HepG2 (cell line): Measurements from ENCODE around the gene ANXA9. TPM values are rescaled to one million over a fixed set of nuclear protein-coding genes. Genes with fewer than 3 reads are reported as not detected.

Source experiments
- ARNT ChIP-seq: fragments of 450-650 bp; IDR thresholded peaks from 2 replicates; pipeline ENCODE4 v1.6.1; 2017
- HMGXB3 ChIP-seq: sonication (generic); formaldehyde crosslinking; IDR thresholded peaks from 2 replicates; pipeline ENCODE4 v1.4.0; 2020; ENCODE audit warnings: missing genetic modification reagents, borderline replicate concordance
- JARID2 ChIP-seq: sonication (generic); formaldehyde crosslinking; IDR thresholded peaks from 2 replicates; pipeline ENCODE4 v1.8.1; 2023; ENCODE audit warnings: missing genetic modification reagents, inconsistent platforms; ENCODE audit not compliant: insufficient replicate concordance
- JDP2 ChIP-seq: sonication (generic); formaldehyde crosslinking; IDR thresholded peaks from 2 replicates; pipeline ENCODE4 v1.8.1; 2022; ENCODE audit warnings: missing genetic modification reagents, borderline replicate concordance
- NR2F2 ChIP-seq: IDR thresholded peaks from 2 replicates; pipeline ENCODE4 v1.6.1; 2012; ENCODE audit warnings: low read depth, inconsistent platforms, borderline replicate concordance
- SRSF9 ChIP-seq: fragments of 200-400 bp; formaldehyde crosslinking; IDR thresholded peaks from 2 replicates; pipeline ENCODE4 v1.6.1; 2018; ENCODE audit warnings: borderline replicate concordance, mild to moderate bottlenecking, low read depth, low read length; ENCODE audit not compliant: insufficient read depth, poor library complexity, severe bottlenecking
- TBX2 ChIP-seq: sonication (generic); formaldehyde crosslinking; IDR thresholded peaks from 2 replicates; pipeline ENCODE4 v1.5.0; 2020; ENCODE audit warnings: missing genetic modification reagents, mild to moderate bottlenecking, borderline replicate concordance
- ZBTB1 ChIP-seq: sonication (generic); formaldehyde crosslinking; IDR thresholded peaks from 2 replicates; pipeline ENCODE4 v1.4.0; 2020; ENCODE audit warnings: missing genetic modification reagents, borderline replicate concordance
- ZBTB20 ChIP-seq: sonication (generic); formaldehyde crosslinking; IDR thresholded peaks from 2 replicates; pipeline ENCODE4 v1.8.1; 2023; ENCODE audit warnings: missing genetic modification reagents, low read depth, mild to moderate bottlenecking, borderline replicate concordance
- ZFYVE20 ChIP-seq: sonication (generic); formaldehyde crosslinking; IDR thresholded peaks from 2 replicates; pipeline ENCODE4 v1.8.0; 2023; ENCODE audit warnings: low read depth, mild to moderate bottlenecking, moderate library complexity, missing genetic modification reagents, borderline replicate concordance
- ZNF17 ChIP-seq: sonication (generic); formaldehyde crosslinking; IDR thresholded peaks from 2 replicates; pipeline ENCODE4 v1.5.0; 2020; ENCODE audit warnings: mild to moderate bottlenecking, missing genetic modification reagents
- ZNF30 ChIP-seq: sonication (generic); formaldehyde crosslinking; IDR thresholded peaks from 2 replicates; pipeline ENCODE4 v1.5.0; 2020; ENCODE audit warnings: mild to moderate bottlenecking, missing genetic modification reagents
- ZNF558 ChIP-seq: sonication (generic); formaldehyde crosslinking; IDR thresholded peaks from 2 replicates; pipeline ENCODE4 v1.9.0; 2022; ENCODE audit warnings: mild to moderate bottlenecking, missing genetic modification reagents, borderline replicate concordance
- ZNF768 ChIP-seq: sonication (generic); formaldehyde crosslinking; IDR thresholded peaks from 2 replicates; pipeline ENCODE4 v1.4.0; 2020; ENCODE audit warnings: missing genetic modification reagents
- polyA plus RNA-seq, 8 experiments: library from polyadenylated mRNA; depleted of rRNA in 3 of 8; stranded (reverse) in 7 of 8; unstranded in 1 of 8; fragments of >200 nt; fragmentation: Illumina TruSeq in 4 of 8; extraction: Trizol in 4 of 8; gene quantifications; 2 replicates each; pipeline versions ENCODE4 v1.2.1 to v1.2.3, GENCODE V29; 2011 to 2016; ENCODE audit warnings: low read depth in 4 of 8, missing spikeins in 1 of 8, mixed read lengths in 1 of 8; ENCODE audit not compliant: insufficient read depth in 1 of 8
- total RNA-seq, 5 experiments: library from RNA; depleted of rRNA; stranded (reverse); fragments of >200 nt; fragmentation: Illumina TruSeq; extraction: Trizol; gene quantifications; 2 replicates each; pipeline ENCODE4 v1.2.3, GENCODE V29; 2016; ENCODE audit warnings: low read depth in 1 of 5
- TF ChIP-seq, protein P1 (sequence below): sonication (generic); formaldehyde crosslinking; IDR thresholded peaks from 2 replicates; pipeline ENCODE4 v1.5.0; 2020; ENCODE audit warnings: missing genetic modification reagents
- TF ChIP-seq, protein P2 (sequence below): sonication (generic); formaldehyde crosslinking; IDR thresholded peaks from 2 replicates; pipeline ENCODE4 v1.5.1; 2020; ENCODE audit warnings: mild to moderate bottlenecking, missing genetic modification reagents, borderline replicate concordance

The ANXA9 gene
- total and polyA plus RNA-seq, 2 of the 13 experiments (the other 11 are each of a cell fraction or from before 2014, with no cell fraction given), result 13.3 to 23.9 TPM

- no peak for TF ChIP-seq ZNF17 (CRISPR knock-in tag)
- TF ChIP-seq ZNF768 (CRISPR knock-in tag), result peak; percentile 70
- no peak for TF ChIP-seq ARNT
- TF ChIP-seq SRSF9, result no peak
- no peak for TF ChIP-seq JDP2 (CRISPR knock-in tag)
- TF ChIP-seq ZFYVE20 (CRISPR knock-in tag), result no peak
- no peak for TF ChIP-seq ZBTB1
- TF ChIP-seq, protein P1, sequence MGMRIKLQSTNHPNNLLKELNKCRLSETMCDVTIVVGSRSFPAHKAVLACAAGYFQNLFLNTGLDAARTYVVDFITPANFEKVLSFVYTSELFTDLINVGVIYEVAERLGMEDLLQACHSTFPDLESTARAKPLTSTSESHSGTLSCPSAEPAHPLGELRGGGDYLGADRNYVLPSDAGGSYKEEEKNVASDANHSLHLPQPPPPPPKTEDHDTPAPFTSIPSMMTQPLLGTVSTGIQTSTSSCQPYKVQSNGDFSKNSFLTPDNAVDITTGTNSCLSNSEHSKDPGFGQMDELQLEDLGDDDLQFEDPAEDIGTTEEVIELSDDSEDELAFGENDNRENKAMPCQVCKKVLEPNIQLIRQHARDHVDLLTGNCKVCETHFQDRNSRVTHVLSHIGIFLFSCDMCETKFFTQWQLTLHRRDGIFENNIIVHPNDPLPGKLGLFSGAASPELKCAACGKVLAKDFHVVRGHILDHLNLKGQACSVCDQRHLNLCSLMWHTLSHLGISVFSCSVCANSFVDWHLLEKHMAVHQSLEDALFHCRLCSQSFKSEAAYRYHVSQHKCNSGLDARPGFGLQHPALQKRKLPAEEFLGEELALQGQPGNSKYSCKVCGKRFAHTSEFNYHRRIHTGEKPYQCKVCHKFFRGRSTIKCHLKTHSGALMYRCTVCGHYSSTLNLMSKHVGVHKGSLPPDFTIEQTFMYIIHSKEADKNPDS (CRISPR knock-in tag), result no peak
- peak; percentile 95 for TF ChIP-seq HMGXB3 (CRISPR knock-in tag)
- TF ChIP-seq NR2F2, result peak; percentile 52; the same call in 1 of the 2 replicates
- no peak for TF ChIP-seq JARID2 (CRISPR knock-in tag)
- no peak for TF ChIP-seq ZNF30 (CRISPR knock-in tag)
- TF ChIP-seq TBX2, result peak; percentile 72; the same call in 1 of the 2 replicates
- no peak for TF ChIP-seq ZNF558 (CRISPR knock-in tag)
- TF ChIP-seq, protein P2, sequence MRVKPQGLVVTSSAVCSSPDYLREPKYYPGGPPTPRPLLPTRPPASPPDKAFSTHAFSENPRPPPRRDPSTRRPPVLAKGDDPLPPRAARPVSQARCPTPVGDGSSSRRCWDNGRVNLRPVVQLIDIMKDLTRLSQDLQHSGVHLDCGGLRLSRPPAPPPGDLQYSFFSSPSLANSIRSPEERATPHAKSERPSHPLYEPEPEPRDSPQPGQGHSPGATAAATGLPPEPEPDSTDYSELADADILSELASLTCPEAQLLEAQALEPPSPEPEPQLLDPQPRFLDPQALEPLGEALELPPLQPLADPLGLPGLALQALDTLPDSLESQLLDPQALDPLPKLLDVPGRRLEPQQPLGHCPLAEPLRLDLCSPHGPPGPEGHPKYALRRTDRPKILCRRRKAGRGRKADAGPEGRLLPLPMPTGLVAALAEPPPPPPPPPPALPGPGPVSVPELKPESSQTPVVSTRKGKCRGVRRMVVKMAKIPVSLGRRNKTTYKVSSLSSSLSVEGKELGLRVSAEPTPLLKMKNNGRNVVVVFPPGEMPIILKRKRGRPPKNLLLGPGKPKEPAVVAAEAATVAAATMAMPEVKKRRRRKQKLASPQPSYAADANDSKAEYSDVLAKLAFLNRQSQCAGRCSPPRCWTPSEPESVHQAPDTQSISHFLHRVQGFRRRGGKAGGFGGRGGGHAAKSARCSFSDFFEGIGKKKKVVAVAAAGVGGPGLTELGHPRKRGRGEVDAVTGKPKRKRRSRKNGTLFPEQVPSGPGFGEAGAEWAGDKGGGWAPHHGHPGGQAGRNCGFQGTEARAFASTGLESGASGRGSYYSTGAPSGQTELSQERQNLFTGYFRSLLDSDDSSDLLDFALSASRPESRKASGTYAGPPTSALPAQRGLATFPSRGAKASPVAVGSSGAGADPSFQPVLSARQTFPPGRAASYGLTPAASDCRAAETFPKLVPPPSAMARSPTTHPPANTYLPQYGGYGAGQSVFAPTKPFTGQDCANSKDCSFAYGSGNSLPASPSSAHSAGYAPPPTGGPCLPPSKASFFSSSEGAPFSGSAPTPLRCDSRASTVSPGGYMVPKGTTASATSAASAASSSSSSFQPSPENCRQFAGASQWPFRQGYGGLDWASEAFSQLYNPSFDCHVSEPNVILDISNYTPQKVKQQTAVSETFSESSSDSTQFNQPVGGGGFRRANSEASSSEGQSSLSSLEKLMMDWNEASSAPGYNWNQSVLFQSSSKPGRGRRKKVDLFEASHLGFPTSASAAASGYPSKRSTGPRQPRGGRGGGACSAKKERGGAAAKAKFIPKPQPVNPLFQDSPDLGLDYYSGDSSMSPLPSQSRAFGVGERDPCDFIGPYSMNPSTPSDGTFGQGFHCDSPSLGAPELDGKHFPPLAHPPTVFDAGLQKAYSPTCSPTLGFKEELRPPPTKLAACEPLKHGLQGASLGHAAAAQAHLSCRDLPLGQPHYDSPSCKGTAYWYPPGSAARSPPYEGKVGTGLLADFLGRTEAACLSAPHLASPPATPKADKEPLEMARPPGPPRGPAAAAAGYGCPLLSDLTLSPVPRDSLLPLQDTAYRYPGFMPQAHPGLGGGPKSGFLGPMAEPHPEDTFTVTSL (CRISPR knock-in tag), result peak; percentile 73
- peak; percentile 47; the same call in 1 of the 2 replicates for TF ChIP-seq ZBTB20 (CRISPR knock-in tag)
These were observed at the start of gene ANXA9 (continued) for GRCh38 chr1:150981805-150982712.
